ENCODE measurements around the gene NR3C1. TPM values are rescaled to one million over a fixed set of nuclear protein-coding genes. Genes with fewer than 3 reads are reported as not detected.

The NR3C1 gene
- total and polyA plus RNA-seq, 2 donors (not counting 1 experiment from before 2014, with no cell fraction given): 17.6 to 218 TPM

DNA sequence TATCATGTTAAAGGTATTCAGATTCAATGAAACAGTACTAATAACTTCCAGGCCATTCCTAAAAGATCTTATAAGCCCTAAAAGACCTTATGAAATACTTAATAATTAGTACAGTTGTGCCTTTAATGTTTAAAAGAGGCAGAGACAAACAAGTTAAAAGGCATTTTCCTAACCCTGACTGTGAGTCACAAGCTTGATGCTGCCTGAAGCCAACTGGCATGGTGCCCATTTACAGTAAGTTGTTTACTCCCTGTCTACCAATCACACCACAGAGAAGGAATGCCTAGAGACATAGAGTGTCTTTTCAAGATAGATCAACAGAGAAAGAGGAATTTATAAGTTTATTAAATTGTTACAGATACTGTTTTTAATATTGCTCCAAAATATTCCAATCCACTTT, 47.8 kb downstream of the NR3C1 start:
- H3K9ac ChIP-seq (ENCODE audit: low read length): no peak overlapping the region
- no peak overlapping the region for H3K4me3 Mint-ChIP-seq

GRCh38 chr5:143354025-143354424, 49.5 kb downstream of the NR3C1 start:
- peak overlapping the region; percentile 33 for H3K9ac ChIP-seq (ENCODE audit: low read length)
- H3K27ac ChIP-seq (ENCODE audit: low read length in 2 of 2): peak overlapping the region; percentile 10 to 27
- intact Hi-C loops (cut with micrococcal nuclease): loop anchor here (5.0 kb wide), 1 partner anchor 37 kb away; no protein-coding TSS in a partner anchor
- no peak overlapping the region for H2AFZ ChIP-seq (ENCODE audit: insufficient read depth, low read depth, low read length, poor library complexity, severe bottlenecking)
- H4K20me1 ChIP-seq (ENCODE audit: control insufficient read depth, insufficient read depth, low read length, poor library complexity, severe bottlenecking): peaks cover 37% of the 10 kb centered on the region
- H3K4me2 ChIP-seq (replicated peaks; ENCODE audit: low read depth, low read length, poor library complexity, severe bottlenecking): peak overlapping the region; percentile 65
- TF ChIP-seq CTCF (IDR thresholded peaks at IDR 0.05) (no peak), EZH2 (IDR thresholded peaks at IDR 0.05; ENCODE audit: borderline replicate concordance, insufficient read depth, low read depth, low read length, poor library complexity, severe bottlenecking) (no peak)
- DNase-seq: peak; percentile 30
- no peak for ATAC-seq (ENCODE audit: low read depth)
- POLR2A ChIA-PET: no interaction called here
- peaks cover 98% of the 10 kb centered on the region for H3K79me2 ChIP-seq (ENCODE audit: control insufficient read depth, insufficient read depth, low read length)
- peaks cover 64% of the 10 kb centered on the region for H3K4me1 Mint-ChIP-seq
- no peaks in the 10 kb centered on the region for H3K9me3 Mint-ChIP-seq (ENCODE audit: insufficient read depth)
- H3K4me3 ChIP-seq (ENCODE audit: control extremely low read depth in 1 of 5, extremely low read depth in 1 of 5, insufficient read depth in 1 of 5, low read depth in 2 of 5, low read length in 4 of 5): peak overlapping the region in 3 of 5 experiments; percentile 25 to 51 (median 28)
- no peaks in the 10 kb centered on the region for H3K9me3 ChIP-seq (ENCODE audit: control extremely low read depth in 1 of 3, control insufficient read depth in 2 of 3, insufficient read depth in 1 of 3, low read length in 2 of 3)
- peaks cover 2% of the 10 kb centered on the region in 2 experiments for H3K36me3 ChIP-seq (replicated peaks in 1 of 2; ENCODE audit: control extremely low read depth in 1 of 2, control insufficient read depth in 1 of 2, extremely low read depth in 1 of 2, insufficient read depth in 2 of 2, low read length in 1 of 2)
- H3K27me3 Mint-ChIP-seq: no peaks in the 10 kb centered on the region
- H3K4me3 Mint-ChIP-seq: peak overlapping the region; percentile 79
- 0% methylated on average over 1 of the region's 3 CpGs for WGBS (ENCODE audit: insufficient coverage)
- H3K4me1 ChIP-seq (ENCODE audit: control insufficient read depth in 2 of 2, insufficient read depth in 2 of 2, low read length in 2 of 2): peaks cover 44 to 60% of the 10 kb centered on the region in 2 donors
- H3K27me3 ChIP-seq (replicated peaks in 1 of 4; ENCODE audit: control extremely low read depth in 1 of 4, control insufficient read depth in 3 of 4, insufficient read depth in 4 of 4, low read length in 3 of 4): no peaks in the 10 kb centered on the region
- CTCF ChIA-PET: interaction anchor here (1.0 to 1.1 kb wide), 3 partner anchors 8 to 59 kb away, joined by 3 read pairs; no protein-coding TSS in a partner anchor
- peak overlapping the region; percentile 72 for H3K27ac Mint-ChIP-seq

More for the DNA sequence above, 47.8 kb downstream of the NR3C1 start:
- H3K79me2 ChIP-seq (ENCODE audit: control insufficient read depth, insufficient read depth, low read length): peaks cover 97% of the 10 kb centered on the region
- no peak overlapping the region for H3K4me3 ChIP-seq (ENCODE audit: control extremely low read depth in 1 of 5, extremely low read depth in 1 of 5, insufficient read depth in 1 of 5, low read depth in 2 of 5, low read length in 4 of 5)
- CTCF ChIA-PET: no interaction called here
- no peaks in the 10 kb centered on the region for H3K27me3 ChIP-seq (replicated peaks in 1 of 4; ENCODE audit: control extremely low read depth in 1 of 4, control insufficient read depth in 3 of 4, insufficient read depth in 4 of 4, low read length in 3 of 4)
- H4K20me1 ChIP-seq (ENCODE audit: control insufficient read depth, insufficient read depth, low read length, poor library complexity, severe bottlenecking): peaks cover 20% of the 10 kb centered on the region
- intact Hi-C loops (cut with micrococcal nuclease): loop anchor here (2.0 kb wide), 1 partner anchor 15 kb away; no protein-coding TSS in a partner anchor
- DNase-seq (peak; percentile 23), ATAC-seq (ENCODE audit: low read depth) (no peak)
- TF ChIP-seq CTCF (IDR thresholded peaks at IDR 0.05): no peak
- TF ChIP-seq EZH2 (IDR thresholded peaks at IDR 0.05; ENCODE audit: borderline replicate concordance, insufficient read depth, low read depth, low read length, poor library complexity, severe bottlenecking): no peak
- H3K36me3 ChIP-seq (replicated peaks in 1 of 2; ENCODE audit: control extremely low read depth in 1 of 2, control insufficient read depth in 1 of 2, extremely low read depth in 1 of 2, insufficient read depth in 2 of 2, low read length in 1 of 2): peaks cover 0 to 2% of the 10 kb centered on the region in 2 experiments
- no peaks in the 10 kb centered on the region for H3K9me3 ChIP-seq (ENCODE audit: control extremely low read depth in 1 of 3, control insufficient read depth in 2 of 3, insufficient read depth in 1 of 3, low read length in 2 of 3)
- H3K27ac ChIP-seq (ENCODE audit: low read length in 2 of 2): peak overlapping the region in 1 of 2 donors; percentile 52
- Mint-ChIP-seq H3K4me1 (peaks cover 76% of the 10 kb centered on the region), H3K27me3 (no peaks in the 10 kb centered on the region), H3K9me3 (ENCODE audit: insufficient read depth) (no peaks in the 10 kb centered on the region), H3K27ac (no peak overlapping the region)
- H3K4me2 ChIP-seq (replicated peaks; ENCODE audit: low read depth, low read length, poor library complexity, severe bottlenecking): peak overlapping the region; percentile 1
- H3K4me1 ChIP-seq (ENCODE audit: control insufficient read depth in 2 of 2, insufficient read depth in 2 of 2, low read length in 2 of 2): peaks cover 34 to 58% of the 10 kb centered on the region in 2 donors
- no peak overlapping the region for H2AFZ ChIP-seq (ENCODE audit: insufficient read depth, low read depth, low read length, poor library complexity, severe bottlenecking)
- POLR2A ChIA-PET: no interaction called here
